H1 (cell line): Measurements from ENCODE around the gene SLC15A3. TPM values are rescaled to one million over a fixed set of nuclear protein-coding genes. Genes with fewer than 3 reads are reported as not detected.

ENCODE experiments used
- CHD7 ChIP-seq: fragments of 300-600 bp; sonication (generic); IDR thresholded peaks from 2 replicates; pipeline ENCODE4 v1.7.1; 2012; ENCODE audit warnings: low read length, moderate library complexity, mild to moderate bottlenecking, inconsistent platforms; ENCODE audit not compliant: insufficient replicate concordance
- CTBP2 ChIP-seq: IDR thresholded peaks from 2 replicates; pipeline ENCODE4 v1.7.0; 2011; ENCODE audit warnings: borderline replicate concordance, mild to moderate bottlenecking, moderate library complexity, mixed read lengths, low read length; ENCODE audit not compliant: insufficient read depth, insufficient read length
- JUND ChIP-seq: IDR thresholded peaks from 2 replicates; pipeline ENCODE4 v1.6.1; 2011; ENCODE audit warnings: mild to moderate bottlenecking, improper control_type of control experiment, low read length
- KDM5A ChIP-seq: fragments of 200-600 bp; IDR thresholded peaks from 2 replicates; pipeline ENCODE4 v1.7.1; 2012; ENCODE audit warnings: mild to moderate bottlenecking, low read length, inconsistent platforms, mixed read lengths
- PHF8 ChIP-seq: fragments of 200-600 bp; sonication (generic); conservative IDR thresholded peaks from 2 replicates; pipeline ENCODE4 v1.7.1; 2012; ENCODE audit warnings: low read depth, mild to moderate bottlenecking, inconsistent platforms, low read length, moderate library complexity
- RAD21 ChIP-seq, 2 experiments: IDR thresholded peaks in 1 of 2; conservative IDR thresholded peaks in 1 of 2; 2 replicates each; pipeline ENCODE4 v1.6.1; 2011; ENCODE audit warnings: low read depth in 2 of 2, low read length in 2 of 2, improper control_type of control experiment in 1 of 2, inconsistent platforms in 1 of 2, mild to moderate bottlenecking in 1 of 2, moderate library complexity in 1 of 2
- SAP30 ChIP-seq: fragments of 300-600 bp; sonication (generic); IDR thresholded peaks from 2 replicates; pipeline ENCODE4 v1.7.1; 2012; ENCODE audit warnings: low read length, moderate library complexity, mild to moderate bottlenecking, inconsistent platforms; ENCODE audit not compliant: insufficient read depth, insufficient replicate concordance
- SP2 ChIP-seq: IDR thresholded peaks from 2 replicates; pipeline ENCODE4 v1.6.1; 2012; ENCODE audit warnings: mild to moderate bottlenecking, low read length, inconsistent platforms
- polyA plus RNA-seq, 7 experiments: library from polyadenylated mRNA; depleted of rRNA in 3 of 7; stranded (reverse) in 5 of 7; unstranded in 2 of 7; fragments of >200 nt in 5 of 7; fragments of 200-250 nt in 2 of 7; gene quantifications; 1 replicate in 5 of 7; 2 replicates in 1 of 7; 4 replicates in 1 of 7; pipeline versions ENCODE4 v1.2.1 to v1.2.3, GENCODE V29; 2011 to 2013; ENCODE audit warnings: missing spikeins in 2 of 7, mixed read lengths in 2 of 7
- total RNA-seq: library from RNA; stranded (reverse); fragmentation: NEBNext Ultra II Directional; extraction: Animal tissue kit (Norgen Biotek cat#: 25700); gene quantifications from 2 replicates; pipeline ENCODE4 v1.2.1, GENCODE V29; 2021
- TF ChIP-seq, protein P1 (sequence below): IDR thresholded peaks from 2 replicates; pipeline ENCODE4 v1.6.1; 2012; ENCODE audit warnings: inconsistent platforms

The SLC15A3 gene
- total and polyA plus RNA-seq, 2 of the 8 experiments (the other 6 are each of a cell fraction or from before 2014, with no cell fraction given) = 25.8 to 31.0 TPM

GRCh38 chr11:60915248-60915914, 36.6 kb downstream of the SLC15A3 start (continued):
- peak; percentile 27 for TF ChIP-seq SAP30
- no peak for TF ChIP-seq PHF8
- no peak for TF ChIP-seq SP2
- TF ChIP-seq, protein P1, sequence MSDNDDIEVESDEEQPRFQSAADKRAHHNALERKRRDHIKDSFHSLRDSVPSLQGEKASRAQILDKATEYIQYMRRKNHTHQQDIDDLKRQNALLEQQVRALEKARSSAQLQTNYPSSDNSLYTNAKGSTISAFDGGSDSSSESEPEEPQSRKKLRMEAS = no peak
- TF ChIP-seq RAD21 (IDR thresholded peaks at IDR 0.05 in 1 of 2, conservative IDR thresholded peaks at IDR 0.05 in 1 of 2; ENCODE audit: low read depth in 2 of 2, low read length in 2 of 2) = peak; percentile 22 to 30; a peak in 2 of 4 replicates
- TF ChIP-seq JUND = no peak
- no peak for TF ChIP-seq KDM5A
- no peak for TF ChIP-seq CHD7
- TF ChIP-seq CTBP2 = peak; percentile 21
